Bone marrow (tissue), 2 donors: ENCODE measurements around the gene KLRC4.
"Not testable (repeated sequence)": the region's sequence is repeated elsewhere in the genome, so short reads cannot be mapped to it uniquely, and the experiment has no call there.

Source experiments
- DNase-seq, 2 donors: peaks; one replicate each; lab custom pipeline; 2025; lab: John Stamatoyannopoulos, UW

The KLRC4 gene

DNA sequence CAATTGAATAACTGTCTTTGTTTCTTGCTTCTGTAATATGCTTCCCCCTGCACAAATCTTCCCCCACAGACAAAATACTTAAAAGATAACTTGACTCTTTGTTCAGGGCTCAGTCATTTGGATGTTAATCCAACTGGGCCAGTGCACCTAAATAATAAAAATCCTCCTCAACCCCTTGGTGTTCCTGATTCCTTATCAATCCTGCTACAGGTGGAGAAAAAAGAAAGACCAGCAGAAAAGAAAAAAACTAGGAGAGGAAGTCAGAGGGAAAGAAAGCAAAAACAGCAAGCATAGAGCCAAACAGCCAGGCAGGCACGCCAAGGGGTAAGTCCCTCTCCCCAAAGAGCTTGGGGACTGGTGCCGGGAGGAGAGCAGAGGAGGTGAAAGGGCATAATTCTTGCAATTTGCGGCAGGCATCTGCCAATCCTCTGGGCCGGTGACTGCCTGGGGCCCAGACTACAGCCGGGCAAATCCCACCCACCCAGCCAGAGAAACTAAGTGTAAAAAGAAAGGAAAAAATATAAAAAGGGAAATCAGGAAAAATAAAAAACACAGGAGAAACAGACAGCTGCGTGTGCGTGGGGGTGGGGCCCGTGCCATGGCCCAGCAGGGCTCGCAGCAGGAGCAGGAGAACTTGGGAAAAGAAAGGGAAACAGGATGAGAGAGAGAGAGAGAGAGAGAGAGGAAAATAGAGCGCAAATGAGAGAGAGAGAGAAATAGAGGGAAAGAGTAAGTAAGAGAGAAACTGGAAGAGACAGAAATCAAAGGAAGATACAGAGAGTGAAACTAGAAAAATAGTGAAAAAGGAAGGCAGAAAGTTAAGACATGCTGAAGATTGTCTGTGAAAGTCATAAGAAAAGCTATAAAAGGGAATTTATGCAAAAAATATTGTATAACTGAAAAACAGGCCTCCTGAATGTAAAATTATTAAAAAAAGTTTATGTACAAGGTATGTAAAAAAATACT, 41.1 kb downstream of the KLRC4 start:
- DNase-seq, result no peak

DNA sequence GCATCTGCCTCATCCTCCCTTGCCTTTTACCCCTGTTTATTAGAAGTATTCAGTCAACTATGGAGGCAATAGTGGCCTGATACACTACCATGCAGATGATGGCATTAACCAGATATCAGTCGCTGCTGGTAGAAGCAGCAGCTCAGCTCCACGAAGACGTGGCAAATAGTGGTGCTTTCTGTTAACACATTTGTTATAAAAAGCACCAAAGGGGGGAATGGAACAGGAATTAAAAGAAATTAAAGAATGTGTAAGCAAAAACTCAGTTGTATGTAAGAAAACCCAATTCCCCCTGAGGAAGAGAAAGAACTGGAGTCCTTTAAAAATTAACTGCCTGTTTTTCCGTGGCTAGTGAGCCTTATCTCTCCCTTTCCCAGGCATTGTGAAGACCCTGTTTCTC, 41.8 kb downstream of the KLRC4 start:
- not testable (repeated sequence) for DNase-seq

GRCh38 chr12:10366875-10367274, 42.7 kb downstream of the KLRC4 start:
- peak in 1 of 2 donors; percentile 50 for DNase-seq

DNA sequence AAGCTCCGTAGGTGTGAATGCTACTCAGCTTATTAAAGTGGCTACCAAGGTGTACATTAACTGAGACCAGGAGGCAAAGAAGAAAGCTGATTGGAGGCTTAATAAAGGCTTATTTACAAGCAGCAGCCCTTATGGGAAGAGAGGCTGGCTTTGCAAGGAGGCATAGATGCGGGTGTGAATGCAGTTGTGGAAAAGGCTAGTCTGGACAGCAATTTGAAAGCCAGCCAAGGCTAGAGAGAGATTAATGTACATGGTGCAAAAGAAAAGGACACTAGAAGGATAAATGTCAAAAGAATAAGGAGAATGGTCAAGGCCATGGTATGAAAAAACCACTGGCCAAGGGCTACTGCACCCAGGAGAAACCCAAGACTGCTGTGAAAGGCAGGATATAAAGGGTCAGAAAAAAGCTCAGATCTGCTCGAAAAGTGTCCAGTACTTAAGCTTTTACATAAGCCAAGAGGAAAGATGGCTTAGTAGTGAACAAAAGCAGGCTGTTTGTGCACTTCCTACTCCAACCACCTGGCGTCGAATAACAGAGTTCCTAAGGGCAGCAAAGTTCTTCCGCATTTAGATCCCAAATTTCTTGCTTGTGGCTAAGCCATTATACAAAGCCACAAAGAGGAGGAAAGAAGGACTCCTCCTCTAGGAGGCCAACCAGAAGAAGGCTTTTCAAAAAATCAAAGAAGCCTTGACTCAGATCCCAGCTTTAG, 43.7 kb downstream of the KLRC4 start:
- DNase-seq, result no peak

- DNase-seq, result peak in 1 of 2 donors; percentile 90
Observed at GRCh38 chr12:10364815-10365622, 44.5 kb downstream of the KLRC4 start.

GRCh38 chr12:10363914-10364814, 45.4 kb downstream of the KLRC4 start:
- peak in 1 of 2 donors; percentile 68 for DNase-seq

GRCh38 chr12:10363658-10363913, 46.0 kb downstream of the KLRC4 start:
- DNase-seq, result no peak

GRCh38 chr12:10362828-10363657, 46.5 kb downstream of the KLRC4 start:
- no peak for DNase-seq

GRCh38 chr12:10362325-10362724, 47.2 kb downstream of the KLRC4 start:
- DNase-seq, result no peak

GRCh38 chr12:10361622-10362021, 47.9 kb downstream of the KLRC4 start:
- no peak for DNase-seq

DNA sequence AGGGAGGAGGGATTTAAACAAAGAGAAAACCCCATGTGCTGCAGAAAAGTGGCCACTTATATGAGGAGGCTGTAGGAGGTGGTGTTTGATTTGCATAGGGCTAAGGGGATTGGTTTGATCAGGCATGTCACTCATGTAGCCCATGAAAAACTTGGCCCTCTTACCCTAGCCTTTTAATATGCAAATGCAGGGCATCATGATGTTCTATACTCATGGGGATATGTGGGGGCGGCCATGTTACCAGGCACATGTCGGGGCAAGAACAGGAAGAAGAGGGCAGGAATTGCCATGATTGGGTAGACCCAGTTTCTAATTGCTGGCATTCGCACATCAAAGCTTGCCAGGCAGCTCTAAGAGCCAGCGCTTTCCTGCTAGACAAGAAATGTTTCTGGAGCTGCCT, 48.5 kb downstream of the KLRC4 start:
- DNase-seq, result no peak

DNA sequence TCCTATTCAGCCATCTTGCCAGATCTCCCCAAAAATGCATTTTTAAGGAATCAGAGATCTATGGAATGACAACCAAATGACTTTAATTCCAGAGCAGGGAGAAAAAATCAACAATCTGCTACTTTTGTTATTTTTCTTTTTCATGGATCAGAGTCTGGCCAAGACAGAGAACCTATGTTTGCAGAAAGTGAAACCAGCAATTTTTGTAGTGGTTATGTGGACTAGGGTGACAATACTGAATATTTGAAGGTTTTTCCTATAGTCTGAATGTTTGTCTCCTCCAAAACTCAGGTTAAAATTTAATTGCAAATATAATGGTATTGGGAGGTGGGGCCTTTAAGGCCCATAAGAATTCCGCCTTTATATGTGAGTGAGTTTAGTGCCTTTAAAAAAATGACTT, 50.6 kb downstream of the KLRC4 start:
- no peak for DNase-seq

- no peak for DNase-seq
Observed at GRCh38 chr12:10358131-10358530, 51.4 kb downstream of the KLRC4 start.
